Brain microvascular endothelial cell (primary cell): ENCODE data around the gene TSPAN6.

ENCODE experiments used
- DNase-seq: peaks from one replicate; pipeline ENCODE4 v3.0.0-alpha.2; 2020
- H3K27ac ChIP-seq: fragments of 250-450 bp; sonication (Bioruptor Pico); 2 replicates; pipeline ENCODE4 v1.5.1; 2020; ENCODE audit warnings: mild to moderate bottlenecking, moderate library complexity
- H3K27me3 ChIP-seq: fragments of 250-450 bp; sonication (Bioruptor Pico); replicated peaks from 2 replicates; pipeline ENCODE4 v1.5.1; 2020; ENCODE audit warnings: mild to moderate bottlenecking
- H3K36me3 ChIP-seq: fragments of 250-450 bp; sonication (Bioruptor Pico); replicated peaks from 2 replicates; pipeline ENCODE4 v1.5.1; 2020; ENCODE audit warnings: mild to moderate bottlenecking
- H3K4me3 ChIP-seq: 2 replicates; pipeline ENCODE4 v1.5.1; 2011; ENCODE audit warnings: low read depth, mild to moderate bottlenecking, control low read depth, low read length, moderate library complexity
- CTCF ChIP-seq: IDR thresholded peaks from 2 replicates; pipeline ENCODE4 v1.5.1; 2011; ENCODE audit warnings: low read depth, mild to moderate bottlenecking, moderate library complexity, low read length, control low read depth, inconsistent platforms; ENCODE audit errors: missing control alignments
- in situ Hi-C: cut with HindIII; loops from 2 replicates; pipeline ENCODE4 v1.10.0; 2017; ENCODE audit warnings: low sequenced_read_pairs, low pct_ligation_motif_present

The TSPAN6 gene

GRCh38 chrX:100680756-100681155 is 44.1 kb upstream of the TSPAN6 start:
- H3K27ac ChIP-seq, result peak overlapping the region; percentile 13
- H3K4me3 ChIP-seq, result no peak overlapping the region
- no peak for TF ChIP-seq CTCF
- H3K36me3 ChIP-seq, result peaks cover 3% of the 10 kb centered on the region
- DNase-seq, result no peak
- in situ Hi-C loops, result no loop called here
- H3K27me3 ChIP-seq, result no peaks in the 10 kb centered on the region

GRCh38 chrX:100677611-100678181 is 41.1 kb upstream of the TSPAN6 start:
- H3K36me3 ChIP-seq, result peaks cover 15% of the 10 kb centered on the region
- DNase-seq, result peak; percentile 46
- in situ Hi-C loops, result no loop called here
- peak overlapping the region; percentile 12 for H3K27ac ChIP-seq
- no peak overlapping the region for H3K4me3 ChIP-seq
- no peak for TF ChIP-seq CTCF
- no peaks in the 10 kb centered on the region for H3K27me3 ChIP-seq

- Histone ChIP-seq H3K4me3 (no peak overlapping the region), H3K27ac (no peak overlapping the region), H3K36me3 (peaks cover 31% of the 10 kb centered on the region), H3K27me3 (no peaks in the 10 kb centered on the region)
- in situ Hi-C loops, result no loop called here
- no peak for TF ChIP-seq CTCF
- DNase-seq, result no peak
Measured at GRCh38 chrX:100674705-100675104, 38.1 kb upstream of the TSPAN6 start.

DNA sequence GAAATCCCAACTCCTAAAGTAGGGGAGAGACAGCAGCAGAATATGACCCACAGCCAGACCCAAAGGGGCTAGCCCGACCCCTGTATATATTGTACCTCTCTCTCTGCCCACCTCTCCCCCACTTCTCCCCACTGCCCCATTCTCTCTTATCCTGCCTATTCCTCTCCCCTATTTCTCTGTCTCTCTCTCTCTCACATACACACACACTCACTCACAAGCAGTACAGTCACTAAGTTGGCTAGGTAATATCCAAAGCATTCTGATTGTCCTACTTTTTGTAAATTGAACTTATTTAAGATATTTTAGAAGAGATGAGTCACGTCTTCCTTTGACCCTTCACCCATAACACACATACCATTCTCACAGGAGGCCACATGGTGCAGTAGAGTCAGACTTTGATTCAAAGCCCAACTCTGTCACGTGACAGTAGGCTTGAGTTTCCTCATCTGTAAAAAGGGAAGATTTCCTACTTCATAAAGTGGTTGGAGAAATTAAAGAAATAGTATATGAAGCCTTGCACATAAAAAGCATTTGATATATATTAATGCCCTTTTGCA is 36.9 kb upstream of the TSPAN6 start:
- peaks cover 37% of the 10 kb centered on the region for H3K36me3 ChIP-seq
- no peak overlapping the region for H3K4me3 ChIP-seq
- peak overlapping the region; percentile 59 for H3K27ac ChIP-seq
- in situ Hi-C loops, result no loop called here
- H3K27me3 ChIP-seq, result no peaks in the 10 kb centered on the region
- TF ChIP-seq CTCF, result no peak
- peak; percentile 69 for DNase-seq

DNA sequence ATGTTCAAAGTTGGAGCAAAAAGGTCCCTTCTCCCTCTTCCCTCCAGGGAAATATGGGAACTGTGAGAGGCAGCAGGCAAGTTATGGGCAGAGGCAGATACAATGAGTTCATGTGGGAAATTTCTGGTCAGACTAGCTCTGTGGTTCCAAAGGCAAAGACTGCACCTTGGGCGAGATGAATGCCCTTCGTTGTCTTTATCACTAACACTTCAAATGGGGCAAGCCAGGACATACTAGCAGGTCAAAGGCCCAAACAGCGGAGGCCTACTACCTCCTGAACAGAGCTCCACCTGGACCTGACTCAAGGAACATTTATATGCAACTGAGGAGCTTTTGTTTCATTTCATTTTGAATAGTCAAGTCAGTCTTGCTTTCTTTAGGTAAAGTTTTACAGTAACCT is 36.4 kb upstream of the TSPAN6 start:
- in situ Hi-C loops, result no loop called here
- Histone ChIP-seq H3K36me3 (peaks cover 38% of the 10 kb centered on the region), H3K4me3 (no peak overlapping the region), H3K27me3 (no peaks in the 10 kb centered on the region), H3K27ac (peak overlapping the region; percentile 59)
- DNase-seq, result no peak
- TF ChIP-seq CTCF, result no peak

DNA sequence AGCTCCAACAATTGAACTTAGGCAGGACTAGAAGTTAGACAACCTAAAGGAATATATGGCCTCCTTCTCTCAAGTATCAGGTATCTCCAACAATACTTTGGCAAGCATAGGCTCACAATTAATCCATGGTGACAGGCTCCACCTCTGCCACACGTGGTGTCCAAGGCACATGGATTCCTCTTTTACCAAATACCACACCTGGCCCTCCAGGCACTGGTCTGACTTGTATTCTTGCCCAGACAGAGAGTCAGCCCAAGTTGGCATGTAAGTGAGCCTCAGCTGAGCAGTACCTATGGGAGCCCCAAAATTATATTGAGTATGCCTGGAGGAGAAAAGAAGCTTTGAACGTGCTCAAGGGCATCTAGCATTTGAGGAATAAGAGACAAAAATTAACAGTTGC is 27.0 kb upstream of the TSPAN6 start:
- no peak overlapping the region for H3K4me3 ChIP-seq
- in situ Hi-C loops, result no loop called here

More for the DNA sequence above, 27.0 kb upstream of the TSPAN6 start:
- Histone ChIP-seq H3K27me3 (no peaks in the 10 kb centered on the region), H3K27ac (no peak overlapping the region), H3K36me3 (peaks cover 27% of the 10 kb centered on the region)
- DNase-seq, result no peak
- TF ChIP-seq CTCF, result no peak
